Fibroblast of lung (primary cell): ENCODE data around the gene TMEM178B. TPM values are rescaled to one million over a fixed set of nuclear protein-coding genes. Genes with fewer than 3 reads are reported as not detected.

ENCODE experiments used
- DNase-seq, 2 donors: peaks; one replicate each; pipeline versions ENCODE4 v3.0.0 to v3.0.0-alpha.2; 2010; ENCODE audit warnings: low read depth in 2 of 2
- H2AFZ ChIP-seq: 2 replicates; pipeline ENCODE4 v1.5.1; 2012; ENCODE audit warnings: low read length, control low read depth, inconsistent platforms
- H3K27ac ChIP-seq: 2 replicates; pipeline ENCODE4 v1.5.1; 2011; ENCODE audit warnings: low read length, control low read depth; ENCODE audit not compliant: insufficient read depth
- H3K27me3 ChIP-seq: 2 replicates; pipeline ENCODE4 v1.5.1; 2011; ENCODE audit warnings: mild to moderate bottlenecking, low read length; ENCODE audit not compliant: control insufficient read depth, insufficient read depth
- H3K36me3 ChIP-seq: 2 replicates; pipeline ENCODE4 v1.5.1; 2011; ENCODE audit warnings: low read length; ENCODE audit not compliant: control insufficient read depth, insufficient read depth
- H3K4me1 ChIP-seq: 2 replicates; pipeline ENCODE4 v1.5.1; 2011; ENCODE audit warnings: low read length; ENCODE audit not compliant: control insufficient read depth, insufficient read depth; ENCODE audit errors: extremely low read depth
- H3K4me2 ChIP-seq: 2 replicates; pipeline ENCODE4 v1.5.1; 2011; ENCODE audit warnings: low read length, control low read depth; ENCODE audit not compliant: insufficient read depth; ENCODE audit errors: extremely low read depth
- H3K4me3 ChIP-seq, 4 experiments: fragments of 200-600 bp in 1 of 4; sonication (generic) in 1 of 4; replicated peaks in 1 of 4; 2 replicates each; pipeline ENCODE4 v1.5.1; 2011 to 2016; ENCODE audit warnings: low read length in 4 of 4, low read depth in 3 of 4, mild to moderate bottlenecking in 3 of 4, control low read depth in 2 of 4, inconsistent platforms in 1 of 4, mixed read lengths in 1 of 4; ENCODE audit not compliant: insufficient read depth in 1 of 4; ENCODE audit errors: control extremely low read depth in 1 of 4
- H3K79me2 ChIP-seq: 2 replicates; pipeline ENCODE4 v1.5.1; 2012; ENCODE audit warnings: mild to moderate bottlenecking, low read length, inconsistent platforms; ENCODE audit not compliant: control insufficient read depth, insufficient read depth
- H3K9ac ChIP-seq: 2 replicates; pipeline ENCODE4 v1.5.1; 2011; ENCODE audit warnings: mild to moderate bottlenecking, low read length, control low read depth; ENCODE audit not compliant: insufficient read depth
- H3K9me3 ChIP-seq: 2 replicates; pipeline ENCODE4 v1.5.1; 2012; ENCODE audit warnings: low read depth, low read length; ENCODE audit not compliant: control insufficient read depth, insufficient read depth
- H4K20me1 ChIP-seq: 2 replicates; pipeline ENCODE4 v1.5.1; 2011; ENCODE audit warnings: low read length; ENCODE audit not compliant: control insufficient read depth, insufficient read depth; ENCODE audit errors: extremely low read depth
- CTCF ChIP-seq, 2 donors: IDR thresholded peaks in 1 of 2; conservative IDR thresholded peaks in 1 of 2; 1 replicate in 1 of 2; 2 replicates in 1 of 2; pipeline ENCODE4 v1.5.1; 2011 to 2012; ENCODE audit warnings: low read length in 2 of 2, control low read depth in 1 of 2, inconsistent platforms in 1 of 2, low read depth in 1 of 2, mild to moderate bottlenecking in 1 of 2
- EZH2 ChIP-seq: IDR thresholded peaks from 2 replicates; pipeline ENCODE4 v1.5.1; 2012; ENCODE audit warnings: low read length, control low read depth, mild to moderate bottlenecking; ENCODE audit errors: missing control alignments
- polyA plus RNA-seq, 2 donors: library from polyadenylated mRNA; depleted of rRNA in 1 of 2; stranded (reverse) in 1 of 2; unstranded in 1 of 2; fragments of >200 nt; gene quantifications; 2 replicates each; pipeline ENCODE4 v1.2.1, GENCODE V29; 2011 to 2012; ENCODE audit warnings: missing spikeins in 1 of 2
- total RNA-seq: library from RNA; depleted of rRNA; stranded (reverse); fragments of >200 nt; gene quantifications from 2 replicates; pipeline ENCODE4 v1.2.1, GENCODE V29; 2014

TMEM178B gene
- total and polyA plus RNA-seq, 2 donors (not counting 1 experiment from before 2014, with no cell fraction given): under 0.01 to 0.14 TPM

- Histone ChIP-seq H3K4me3 (no peak overlapping the region), H3K27me3 (no peaks in the 10 kb centered on the region), H3K9ac (no peak overlapping the region), H3K9me3 (no peaks in the 10 kb centered on the region), H4K20me1 (no peaks in the 10 kb centered on the region), H3K4me1 (no peaks in the 10 kb centered on the region), H2AFZ (no peak overlapping the region), H3K36me3 (no peaks in the 10 kb centered on the region), H3K79me2 (no peaks in the 10 kb centered on the region), H3K27ac (no peak overlapping the region), H3K4me2 (no peak overlapping the region)
- TF ChIP-seq CTCF (conservative IDR thresholded peaks at IDR 0.05 in 1 of 2, IDR thresholded peaks at IDR 0.05 in 1 of 2; ENCODE audit: low read depth in 1 of 2, low read length in 2 of 2): no peak
- no peak for TF ChIP-seq EZH2
- no peak for DNase-seq
These were observed 79.4 kb downstream of the TMEM178B start for GRCh38 chr7:141153231-141153630.

- Histone ChIP-seq H3K4me1 (peaks cover 2% of the 10 kb centered on the region), H3K4me2 (no peak overlapping the region), H3K79me2 (no peaks in the 10 kb centered on the region), H3K9ac (no peak overlapping the region), H3K27me3 (no peaks in the 10 kb centered on the region), H4K20me1 (no peaks in the 10 kb centered on the region), H3K27ac (no peak overlapping the region), H2AFZ (no peak overlapping the region), H3K36me3 (no peaks in the 10 kb centered on the region), H3K4me3 (no peak overlapping the region), H3K9me3 (no peaks in the 10 kb centered on the region)
- no peak for DNase-seq
- TF ChIP-seq EZH2: no peak
- no peak for TF ChIP-seq CTCF (conservative IDR thresholded peaks at IDR 0.05 in 1 of 2, IDR thresholded peaks at IDR 0.05 in 1 of 2; ENCODE audit: low read depth in 1 of 2, low read length in 2 of 2)
These were observed 80.4 kb downstream of the TMEM178B start for GRCh38 chr7:141154131-141154732.

GRCh38 chr7:141156407-141156806, 82.5 kb downstream of the TMEM178B start:
- no peaks in the 10 kb centered on the region for H4K20me1 ChIP-seq
- peaks cover 2% of the 10 kb centered on the region for H3K4me1 ChIP-seq
- no peak overlapping the region for H3K27ac ChIP-seq
- no peaks in the 10 kb centered on the region for H3K9me3 ChIP-seq
- DNase-seq: no peak
- H2AFZ ChIP-seq: no peak overlapping the region
- H3K4me2 ChIP-seq: no peak overlapping the region
- TF ChIP-seq EZH2 (no peak), CTCF (conservative IDR thresholded peaks at IDR 0.05 in 1 of 2, IDR thresholded peaks at IDR 0.05 in 1 of 2; ENCODE audit: low read depth in 1 of 2, low read length in 2 of 2) (no peak)
- H3K79me2 ChIP-seq: no peaks in the 10 kb centered on the region
- no peak overlapping the region for H3K4me3 ChIP-seq
- no peaks in the 10 kb centered on the region for H3K36me3 ChIP-seq
- no peaks in the 10 kb centered on the region for H3K27me3 ChIP-seq
- H3K9ac ChIP-seq: no peak overlapping the region
